GM18505 (cell line): ENCODE results near the gene MAST4.

Experiments
- ATAC-seq: cut with Tn5 transposase; IDR thresholded peaks from one replicate; pipeline ENCODE4 v1.9.1; 2021; ENCODE audit not compliant: unreplicated experiment
- POLR2A ChIP-seq: IDR thresholded peaks from 4 replicates; pipeline ENCODE4 v1.6.1; 2011; ENCODE audit warnings: borderline replicate concordance; ENCODE audit not compliant: insufficient read depth, insufficient read length; ENCODE audit errors: extremely low read depth

MAST4 gene

GRCh38 chr5:66710557-66711088 lies 114.4 kb downstream of the MAST4 start:
- ATAC-seq, result no peak
- TF ChIP-seq POLR2A, result no peak

DNA sequence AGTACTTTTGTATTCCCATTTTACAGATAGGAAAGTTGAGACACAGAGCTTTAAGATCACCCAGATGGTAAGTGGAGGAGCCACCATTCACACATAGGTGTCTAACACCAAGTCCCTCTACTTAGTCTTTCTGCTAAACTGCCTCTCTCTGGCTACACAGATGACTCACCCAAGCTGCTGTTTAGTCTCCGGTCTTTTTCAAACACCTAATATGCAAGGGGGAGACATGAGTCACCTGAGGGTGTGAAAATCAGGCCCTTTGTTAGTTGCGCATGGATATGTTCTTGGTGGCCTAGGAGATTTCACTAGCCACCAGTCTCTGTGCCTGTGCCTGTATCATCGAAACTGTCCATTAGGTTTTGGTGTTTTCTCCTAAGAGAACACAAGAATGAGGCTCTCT lies 117.8 kb downstream of the MAST4 start:
- peak; percentile 87 for ATAC-seq
- TF ChIP-seq POLR2A, result no peak

GRCh38 chr5:66717455-66718373 lies 121.5 kb downstream of the MAST4 start:
- no peak for TF ChIP-seq POLR2A
- ATAC-seq, result no peak

- ATAC-seq, result no peak
- no peak for TF ChIP-seq POLR2A
Measured at GRCh38 chr5:66718374-66719002, 122.3 kb downstream of the MAST4 start.

GRCh38 chr5:66720780-66721179 lies 124.6 kb downstream of the MAST4 start:
- no peak for ATAC-seq

DNA sequence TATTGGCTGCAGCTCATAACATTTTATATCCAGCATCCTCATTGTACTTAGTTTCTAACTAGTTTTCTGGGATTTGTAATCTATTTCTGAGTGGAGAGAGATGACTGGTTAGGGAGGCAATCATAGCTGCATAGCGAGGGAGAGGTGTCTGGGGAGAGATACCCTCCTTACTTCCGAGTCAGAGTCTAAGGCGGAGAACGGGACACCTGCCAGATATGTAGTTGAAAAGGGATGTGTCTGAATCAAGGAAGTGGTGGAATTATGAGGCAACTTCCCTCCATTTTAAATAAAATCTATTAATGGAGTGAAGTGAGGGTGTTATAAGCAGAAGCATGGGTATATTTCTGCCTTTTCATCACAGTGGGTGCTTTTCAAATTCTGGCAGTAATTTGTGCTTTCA lies 126.5 kb downstream of the MAST4 start:
- no peak for TF ChIP-seq POLR2A
- no peak for ATAC-seq

More at GRCh38 chr5:66720780-66721179, 124.6 kb downstream of the MAST4 start:
- no peak for TF ChIP-seq POLR2A

DNA sequence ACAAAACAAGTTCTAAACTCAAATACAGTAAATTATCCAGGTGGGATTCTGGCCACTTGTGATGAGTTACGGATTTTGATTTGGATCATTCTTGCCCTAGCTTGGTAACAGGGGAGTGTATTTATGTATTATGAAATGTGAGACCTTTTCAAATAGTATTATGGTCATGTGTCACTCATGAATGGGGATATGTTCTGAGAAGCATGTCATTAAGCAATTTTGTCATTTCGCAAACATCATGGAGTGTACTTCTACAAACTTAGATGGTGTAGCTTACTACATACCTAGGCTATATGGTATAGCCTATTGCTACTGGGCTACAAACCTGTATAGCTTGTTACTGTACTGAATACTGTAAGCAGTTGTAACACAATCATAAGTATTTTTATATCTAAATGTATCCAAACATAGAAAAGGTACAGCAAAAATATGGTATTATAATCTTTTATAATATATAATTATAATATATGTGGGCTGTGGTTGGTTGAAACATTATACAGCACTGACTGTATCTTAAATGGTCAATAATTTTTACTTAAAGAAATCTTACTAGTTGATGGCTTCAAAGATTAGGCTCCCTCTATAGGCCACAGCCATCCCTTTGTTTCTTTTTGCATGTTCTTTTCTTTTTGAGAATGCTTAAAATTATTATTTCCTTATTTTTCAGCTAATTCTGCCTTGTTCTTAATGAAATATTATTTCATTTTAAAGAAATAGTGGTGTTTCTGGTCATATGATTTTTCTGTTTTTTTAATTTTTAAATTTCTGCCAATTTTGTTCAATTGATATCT lies 128.4 kb downstream of the MAST4 start:
- no peak for TF ChIP-seq POLR2A
- ATAC-seq, result no peak

DNA sequence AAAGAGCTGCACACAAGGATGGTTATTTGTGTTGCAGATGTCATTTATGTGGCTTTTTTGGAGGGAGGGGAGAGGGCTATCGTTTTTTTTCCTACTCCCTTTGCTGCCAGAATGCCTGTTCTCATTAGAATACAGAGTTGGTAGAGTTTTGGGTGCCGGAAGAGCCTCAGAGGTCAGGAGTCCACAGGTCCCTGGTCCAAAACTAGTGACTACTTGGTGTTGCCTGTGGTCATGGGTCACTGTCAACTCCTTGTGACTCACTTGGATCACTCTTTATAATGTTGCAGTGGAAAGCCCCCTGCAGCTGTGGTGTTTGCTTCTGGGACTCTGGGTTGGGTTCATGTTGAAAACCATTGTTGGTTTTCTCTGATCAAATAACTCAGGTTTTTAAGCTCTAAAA lies 131.4 kb downstream of the MAST4 start:
- no peak for TF ChIP-seq POLR2A
- ATAC-seq, result no peak

DNA sequence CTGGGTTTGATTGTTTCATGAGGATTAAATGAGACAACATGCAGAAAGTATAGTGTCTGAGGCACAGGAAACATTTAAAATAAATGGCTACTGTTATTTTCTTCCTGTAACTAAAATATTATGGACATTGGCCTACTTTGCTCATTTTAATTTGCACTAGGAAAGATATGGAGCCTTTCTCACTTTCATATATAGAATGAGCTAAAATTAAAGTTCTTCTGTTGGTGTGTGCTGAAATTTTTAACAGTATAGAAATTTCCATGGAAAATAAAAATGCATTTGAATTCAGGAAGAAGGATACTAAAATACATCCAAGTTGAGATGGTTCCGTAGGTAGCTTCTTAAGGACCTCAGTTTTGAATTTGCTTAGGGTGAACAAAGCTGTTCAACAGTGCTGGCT lies 131.9 kb downstream of the MAST4 start:
- ATAC-seq, result no peak

GRCh38 chr5:66737096-66737495 lies 140.9 kb downstream of the MAST4 start:
- TF ChIP-seq POLR2A, result no peak
- ATAC-seq, result no peak

More for the DNA sequence above, 131.9 kb downstream of the MAST4 start:
- no peak for TF ChIP-seq POLR2A

DNA sequence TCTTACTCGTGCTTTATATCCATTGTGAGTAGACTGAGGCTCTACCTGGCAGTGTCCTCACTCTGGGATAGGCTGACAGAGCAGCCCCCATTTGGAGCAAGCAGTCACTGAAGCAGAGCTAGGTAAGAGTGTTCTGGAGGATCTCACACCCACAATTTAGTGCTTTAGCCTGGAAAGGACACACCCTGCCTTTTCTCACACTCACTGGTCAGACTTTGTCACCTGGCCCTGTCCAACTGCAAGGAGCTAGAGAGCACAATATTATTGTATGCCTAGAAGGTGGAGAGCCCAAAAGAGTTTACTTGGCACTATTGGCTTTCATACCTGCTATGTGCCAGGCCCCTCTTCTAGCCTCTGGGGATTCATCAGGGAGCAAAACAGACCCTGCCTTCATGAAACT lies 141.9 kb downstream of the MAST4 start:
- TF ChIP-seq POLR2A, result no peak
- ATAC-seq, result no peak

DNA sequence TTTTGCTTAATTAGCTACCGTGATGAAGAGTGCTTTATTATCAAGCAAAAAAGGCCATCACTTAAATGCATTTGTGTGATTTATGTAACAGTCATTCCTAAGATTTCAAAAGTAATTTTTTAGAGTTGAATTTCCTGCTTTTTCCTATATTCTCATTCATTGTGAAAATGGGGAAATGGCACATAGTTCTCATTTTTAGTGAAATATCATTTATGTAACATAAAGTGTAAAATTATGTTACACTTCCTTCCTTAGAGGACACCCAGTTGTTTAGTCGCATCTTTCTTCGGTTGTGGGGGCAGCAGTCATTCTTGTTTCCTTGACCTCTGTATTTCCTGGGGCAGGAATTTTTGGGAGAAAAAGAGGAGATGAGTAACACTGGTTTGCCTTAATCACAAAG lies 142.8 kb downstream of the MAST4 start:
- TF ChIP-seq POLR2A, result no peak
- no peak for ATAC-seq

- no peak for ATAC-seq
- TF ChIP-seq POLR2A, result no peak
Measured at GRCh38 chr5:66739951-66740350, 143.8 kb downstream of the MAST4 start.
